BLaER1 (cell line): ENCODE results near the gene PCOLCE2.

ENCODE experiments used
- H3K27ac ChIP-seq: shearing (Covaris generic); formaldehyde crosslinking; 2 replicates; pipeline ENCODE4 v1.8.1; 2022
- H3K27me3 ChIP-seq: shearing (Covaris generic); formaldehyde crosslinking; 2 replicates; pipeline ENCODE4 v1.8.1; 2022
- H3K36me3 ChIP-seq: shearing (Covaris generic); formaldehyde crosslinking; 2 replicates; pipeline ENCODE4 v1.8.1; 2022
- H3K4me1 ChIP-seq: shearing (Covaris generic); formaldehyde crosslinking; 2 replicates; pipeline ENCODE4 v1.8.1; 2022
- H3K4me2 ChIP-seq: shearing (Covaris generic); formaldehyde crosslinking; 2 replicates; pipeline ENCODE4 v1.8.1; 2022
- H3K4me3 ChIP-seq: shearing (Covaris generic); formaldehyde crosslinking; 2 replicates; pipeline ENCODE4 v1.8.1; 2022
- H3K9ac ChIP-seq: shearing (Covaris generic); formaldehyde crosslinking; 2 replicates; pipeline ENCODE4 v1.8.1; 2022
- H3K9me3 ChIP-seq: shearing (Covaris generic); formaldehyde crosslinking; 2 replicates; pipeline ENCODE4 v1.8.1; 2022
- H4K20me1 ChIP-seq: shearing (Covaris generic); formaldehyde crosslinking; 2 replicates; pipeline ENCODE4 v1.8.1; 2022
- Cebpa-rat ChIP-seq: shearing (Covaris generic); IDR thresholded peaks from 2 replicates; pipeline ENCODE4 v1.8.1; 2022

The PCOLCE2 gene

GRCh38 chr3:142817356-142817755 is 71.5 kb downstream of the PCOLCE2 start:
- Histone ChIP-seq H3K4me1 (no peaks in the 10 kb centered on the region), H3K4me2 (no peak overlapping the region), H4K20me1 (no peaks in the 10 kb centered on the region), H3K36me3 (no peaks in the 10 kb centered on the region), H3K9me3 (no peaks in the 10 kb centered on the region), H3K27me3 (no peaks in the 10 kb centered on the region), H3K27ac (no peak overlapping the region), H3K9ac (no peak overlapping the region), H3K4me3 (no peak overlapping the region)
- TF ChIP-seq Cebpa-rat: no peak

GRCh38 chr3:142815803-142816202 is 73.1 kb downstream of the PCOLCE2 start:
- H3K4me3 ChIP-seq: no peak overlapping the region
- no peak overlapping the region for H3K4me2 ChIP-seq

GRCh38 chr3:142809259-142809658 is 79.6 kb downstream of the PCOLCE2 start:
- Histone ChIP-seq H4K20me1 (no peaks in the 10 kb centered on the region), H3K4me2 (no peak overlapping the region), H3K36me3 (no peaks in the 10 kb centered on the region), H3K27me3 (no peaks in the 10 kb centered on the region), H3K4me1 (no peaks in the 10 kb centered on the region), H3K9ac (no peak overlapping the region), H3K27ac (no peak overlapping the region), H3K4me3 (no peak overlapping the region), H3K9me3 (no peaks in the 10 kb centered on the region)
- TF ChIP-seq Cebpa-rat: no peak

More at GRCh38 chr3:142815803-142816202, 73.1 kb downstream of the PCOLCE2 start:
- no peak for TF ChIP-seq Cebpa-rat
- Histone ChIP-seq H3K9ac (no peak overlapping the region), H3K4me1 (no peaks in the 10 kb centered on the region), H3K36me3 (no peaks in the 10 kb centered on the region), H3K9me3 (no peaks in the 10 kb centered on the region), H3K27ac (no peak overlapping the region), H4K20me1 (no peaks in the 10 kb centered on the region), H3K27me3 (no peaks in the 10 kb centered on the region)

GRCh38 chr3:142808103-142808917 is 80.6 kb downstream of the PCOLCE2 start:
- H3K9ac ChIP-seq: no peak overlapping the region
- no peaks in the 10 kb centered on the region for H3K9me3 ChIP-seq
- H4K20me1 ChIP-seq: no peaks in the 10 kb centered on the region
- no peak for TF ChIP-seq Cebpa-rat
- H3K4me2 ChIP-seq: no peak overlapping the region
- no peaks in the 10 kb centered on the region for H3K36me3 ChIP-seq
- H3K27me3 ChIP-seq: no peaks in the 10 kb centered on the region
- no peak overlapping the region for H3K27ac ChIP-seq
- H3K4me1 ChIP-seq: no peaks in the 10 kb centered on the region
- no peak overlapping the region for H3K4me3 ChIP-seq

GRCh38 chr3:142802891-142803290 is 86.0 kb downstream of the PCOLCE2 start:
- H4K20me1 ChIP-seq: no peaks in the 10 kb centered on the region
- TF ChIP-seq Cebpa-rat: no peak
- H3K9me3 ChIP-seq: no peaks in the 10 kb centered on the region
- no peak overlapping the region for H3K9ac ChIP-seq
- H3K27me3 ChIP-seq: no peaks in the 10 kb centered on the region
- H3K4me2 ChIP-seq: no peak overlapping the region
- no peak overlapping the region for H3K4me3 ChIP-seq
- no peaks in the 10 kb centered on the region for H3K4me1 ChIP-seq
- H3K36me3 ChIP-seq: no peaks in the 10 kb centered on the region
- no peak overlapping the region for H3K27ac ChIP-seq

- Histone ChIP-seq H4K20me1 (no peaks in the 10 kb centered on the region), H3K9ac (no peak overlapping the region), H3K4me3 (no peak overlapping the region), H3K4me2 (no peak overlapping the region), H3K4me1 (no peaks in the 10 kb centered on the region), H3K27me3 (no peaks in the 10 kb centered on the region), H3K36me3 (no peaks in the 10 kb centered on the region), H3K27ac (no peak overlapping the region), H3K9me3 (no peaks in the 10 kb centered on the region)
- TF ChIP-seq Cebpa-rat: no peak
Observed at GRCh38 chr3:142801746-142802145, 87.1 kb downstream of the PCOLCE2 start.

GRCh38 chr3:142796823-142797222 is 92.1 kb downstream of the PCOLCE2 start:
- no peaks in the 10 kb centered on the region for H3K36me3 ChIP-seq
- H4K20me1 ChIP-seq: no peaks in the 10 kb centered on the region
- H3K27me3 ChIP-seq: no peaks in the 10 kb centered on the region
- no peaks in the 10 kb centered on the region for H3K4me1 ChIP-seq
- H3K27ac ChIP-seq: no peak overlapping the region
- no peak overlapping the region for H3K9ac ChIP-seq
- H3K4me2 ChIP-seq: no peak overlapping the region
- no peaks in the 10 kb centered on the region for H3K9me3 ChIP-seq
- H3K4me3 ChIP-seq: no peak overlapping the region
- no peak for TF ChIP-seq Cebpa-rat

GRCh38 chr3:142795332-142795731 is 93.6 kb downstream of the PCOLCE2 start:
- no peaks in the 10 kb centered on the region for H4K20me1 ChIP-seq
- no peaks in the 10 kb centered on the region for H3K4me1 ChIP-seq
- no peak overlapping the region for H3K9ac ChIP-seq
- no peak overlapping the region for H3K27ac ChIP-seq
- H3K4me2 ChIP-seq: no peak overlapping the region
- no peaks in the 10 kb centered on the region for H3K36me3 ChIP-seq
- H3K27me3 ChIP-seq: no peaks in the 10 kb centered on the region
- H3K4me3 ChIP-seq: no peak overlapping the region
- H3K9me3 ChIP-seq: no peaks in the 10 kb centered on the region
- no peak for TF ChIP-seq Cebpa-rat

- Histone ChIP-seq H3K4me3 (no peak overlapping the region), H3K27me3 (no peaks in the 10 kb centered on the region), H3K4me2 (no peak overlapping the region), H3K4me1 (no peaks in the 10 kb centered on the region), H3K9ac (no peak overlapping the region), H4K20me1 (no peaks in the 10 kb centered on the region), H3K27ac (no peak overlapping the region), H3K36me3 (no peaks in the 10 kb centered on the region), H3K9me3 (no peaks in the 10 kb centered on the region)
- no peak for TF ChIP-seq Cebpa-rat
Observed at GRCh38 chr3:142794508-142794907, 94.4 kb downstream of the PCOLCE2 start.

- Histone ChIP-seq H3K4me2 (no peak overlapping the region), H3K9ac (no peak overlapping the region), H3K9me3 (no peaks in the 10 kb centered on the region), H3K4me3 (no peak overlapping the region), H3K4me1 (no peaks in the 10 kb centered on the region), H4K20me1 (no peaks in the 10 kb centered on the region), H3K36me3 (no peaks in the 10 kb centered on the region), H3K27me3 (no peaks in the 10 kb centered on the region), H3K27ac (no peak overlapping the region)
- TF ChIP-seq Cebpa-rat: no peak
Observed at GRCh38 chr3:142787719-142788118, 101.2 kb downstream of the PCOLCE2 start.
